Renal pelvis (tissue), 12 donors: ENCODE measurements around the gene ZNF536. TPM values are rescaled to one million over a fixed set of nuclear protein-coding genes. Genes with fewer than 3 reads are reported as not detected.
A peak's percentile ranks its signal among the peaks of the same experiment; 100 is the strongest.

ENCODE experiments used
- DNase-seq: peaks from one replicate; pipeline ENCODE4 v3.0.0-alpha.2; 2013
- long read RNA-seq, 16 experiments: transcript quantifications; one replicate each; lab custom pipeline, GENCODE V29; 2026
- polyA plus RNA-seq, 3 donors: library from polyadenylated mRNA; unstranded; fragments of 120-200 nt; gene quantifications; one replicate each; pipeline ENCODE4 v1.2.1, GENCODE V29; 2013; ENCODE audit not compliant: insufficient read length in 3 of 3

ZNF536 gene
- 1 to 10 TPM; 2.1 to 3.4 (median 2.8) TPM for polyA plus RNA-seq
- long read RNA-seq, donor 1 = 0 reads
- long read RNA-seq, donor 2 = 0 reads
- long read RNA-seq, donor 3 = 0 reads
- long read RNA-seq, donor 4 = 0 reads
- long read RNA-seq, donor 5 = 0 reads
- long read RNA-seq, donor 6 = 0 reads
- long read RNA-seq, donor 7, partial matches to known transcripts = 0 of 2 reads
- long read RNA-seq, donor 7, other reads (novel, unspliced or antisense) = 0 of 2 reads
- long read RNA-seq, donor 8 = 0 reads
- long read RNA-seq, donor 9 = 0 reads
- long read RNA-seq, donor 10, partial matches to known transcripts = 0 of 1 reads
- long read RNA-seq, donor 10, other reads (novel, unspliced or antisense) = 0 of 1 reads
- long read RNA-seq, donor 11 = 0 reads
- long read RNA-seq, donor 12 = 0 reads
- long read RNA-seq, donor 13 = 0 reads
- long read RNA-seq, donor 14 = 0 reads
- long read RNA-seq, donor 15 = 0 reads
- long read RNA-seq, donor 16 = 0 reads

DNA sequence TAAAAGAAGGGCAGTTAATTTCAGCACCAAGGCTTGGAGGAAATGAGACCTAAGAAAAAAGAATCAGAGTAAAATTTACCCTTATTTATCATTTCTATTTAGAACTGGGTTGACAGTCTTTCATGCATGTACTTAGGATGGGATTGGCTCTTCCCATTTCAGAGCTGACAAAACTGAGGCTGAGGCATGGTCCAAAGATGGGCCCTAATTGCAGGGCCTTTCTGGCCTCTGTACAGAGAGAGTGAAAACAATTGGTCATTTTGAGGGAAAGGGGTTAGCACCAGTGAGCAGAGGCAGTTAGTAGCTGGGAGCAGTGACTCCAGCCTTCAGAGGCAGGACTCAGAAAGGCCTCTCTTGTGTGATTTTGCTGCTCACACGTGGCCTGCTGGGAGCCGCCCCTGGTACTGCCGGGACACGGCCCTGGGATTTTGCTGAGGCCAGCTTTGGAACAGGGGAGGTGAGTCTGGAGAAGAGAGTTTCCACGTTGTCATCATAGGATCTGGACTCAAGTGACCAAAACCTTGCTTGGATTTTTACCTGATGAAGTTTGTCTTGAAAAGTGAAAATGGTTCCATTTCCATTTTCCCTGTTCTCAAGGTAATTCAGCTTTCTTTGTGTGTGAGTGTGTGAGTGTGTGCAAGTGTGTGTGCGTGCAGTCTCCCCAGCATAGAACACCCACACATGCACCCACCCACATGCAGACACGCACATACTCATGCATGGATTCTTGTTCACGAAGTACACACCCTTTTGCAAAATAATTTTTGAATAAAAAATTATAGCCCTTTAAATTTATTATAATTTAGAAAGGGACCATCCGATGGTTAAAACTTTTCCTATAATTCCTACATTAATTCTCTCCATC, at the start of gene ZNF536:
Gene ZNF536 (plus strand): TSS at position 425 of the 865 bp plus-strand sequence. CDS start 71,179 bp downstream, outside the sequence.
- DNase-seq = no peak

DNA sequence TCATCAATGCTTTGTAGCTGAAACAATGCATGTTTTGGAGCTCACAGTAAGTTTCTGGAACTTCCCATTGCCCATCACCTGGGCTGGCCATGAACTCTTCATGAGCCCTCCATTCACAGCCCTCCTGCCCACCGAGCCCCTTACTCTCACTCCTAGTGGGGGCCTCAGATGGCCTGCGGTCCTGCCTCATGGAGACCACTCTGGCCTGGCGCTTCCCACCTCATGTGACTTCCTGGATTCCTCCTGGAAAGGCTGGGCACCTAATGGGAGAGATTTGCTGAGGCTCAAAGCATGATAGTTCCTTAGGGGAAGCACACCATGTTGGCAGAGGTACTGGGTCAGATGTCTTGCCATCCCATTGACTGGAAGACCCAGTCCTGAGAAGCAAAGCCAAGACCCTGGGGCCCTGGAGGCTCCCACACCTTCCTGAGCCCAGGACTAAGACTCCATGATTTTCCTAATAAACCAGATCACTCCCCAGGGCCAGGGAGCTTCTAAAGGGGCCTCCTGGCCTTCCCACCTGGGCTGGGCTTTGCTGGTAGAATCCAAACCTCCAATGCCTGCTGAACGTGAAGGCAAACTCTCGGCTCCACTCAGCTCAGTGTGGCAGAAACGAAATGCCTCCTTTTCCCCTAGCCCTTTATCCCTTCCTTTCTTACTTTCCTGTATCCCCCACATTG, 49.4 kb upstream of the ZNF536 start:
- DNase-seq = no peak

DNA sequence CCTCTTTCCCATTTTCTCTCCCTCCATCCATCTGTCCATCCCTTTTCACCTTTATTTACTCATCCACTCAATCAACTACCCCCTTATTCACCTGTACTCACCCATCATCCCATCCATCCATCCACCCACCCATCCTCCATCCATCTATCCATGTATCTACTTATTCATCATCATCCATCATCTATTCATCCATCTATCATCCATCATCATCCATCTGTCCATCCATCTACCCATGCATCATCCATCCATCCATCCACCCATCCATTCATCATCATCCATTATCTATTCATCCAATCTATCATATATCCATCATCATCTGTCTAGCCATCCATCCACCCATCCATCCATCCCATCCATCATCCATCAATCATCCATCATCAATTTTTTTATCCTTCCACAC, 48.3 kb upstream of the ZNF536 start:
- no peak for DNase-seq

DNA sequence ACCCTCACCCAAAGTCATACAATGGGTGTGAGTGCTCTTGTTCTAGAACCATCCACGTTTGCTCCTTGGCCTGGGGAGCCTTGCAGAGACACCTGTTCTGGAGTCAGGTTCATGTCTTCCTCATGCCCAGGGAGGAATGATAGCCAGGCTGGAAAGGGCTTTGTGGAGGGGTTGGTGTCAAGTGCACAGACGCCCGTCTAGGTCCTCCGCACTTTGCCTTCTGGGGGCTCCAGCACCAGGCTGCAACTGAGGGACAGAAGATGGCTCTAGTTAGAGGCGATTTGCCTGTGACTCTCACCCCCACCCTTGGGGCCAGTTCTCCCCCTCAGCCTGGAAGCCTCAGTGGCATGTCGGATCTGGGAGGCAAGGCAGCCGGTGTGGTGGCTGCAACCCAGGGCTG, 47.2 kb upstream of the ZNF536 start:
- no peak for DNase-seq

DNA sequence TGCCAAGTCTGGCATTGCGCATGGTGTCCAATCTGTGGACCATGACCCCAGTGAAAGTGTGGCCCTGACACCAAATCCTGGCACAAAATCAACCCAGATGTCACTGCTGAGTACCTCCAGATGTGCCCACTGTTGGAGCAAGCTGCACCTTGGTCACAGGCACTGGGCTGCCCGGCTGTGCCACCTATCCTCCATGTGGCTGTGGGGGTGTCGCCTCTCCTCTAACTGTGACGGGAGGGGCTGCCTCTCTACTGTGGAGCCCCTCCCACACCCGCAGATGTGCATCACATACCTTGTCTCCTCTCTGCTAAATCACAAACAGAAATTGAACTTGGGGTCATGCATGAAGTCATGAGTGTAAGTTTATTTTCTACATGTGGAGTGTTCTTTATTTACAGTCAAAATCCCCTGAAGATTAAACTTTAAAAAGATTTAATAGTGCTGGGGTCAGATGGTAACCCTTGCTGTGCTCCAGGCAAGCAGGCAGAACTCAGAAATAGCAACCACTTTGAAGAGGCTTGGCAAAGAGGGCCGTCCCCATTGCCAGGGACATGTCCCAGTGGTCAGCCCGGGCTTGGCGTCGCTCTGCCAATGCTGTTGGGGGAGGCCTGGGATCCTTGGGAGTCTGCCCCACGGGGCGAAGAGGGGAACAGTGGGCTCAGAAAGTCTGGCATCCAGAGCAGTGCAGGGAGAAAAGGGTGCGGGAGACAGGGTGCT, 46.4 kb upstream of the ZNF536 start:
- DNase-seq = peak; percentile 69

DNA sequence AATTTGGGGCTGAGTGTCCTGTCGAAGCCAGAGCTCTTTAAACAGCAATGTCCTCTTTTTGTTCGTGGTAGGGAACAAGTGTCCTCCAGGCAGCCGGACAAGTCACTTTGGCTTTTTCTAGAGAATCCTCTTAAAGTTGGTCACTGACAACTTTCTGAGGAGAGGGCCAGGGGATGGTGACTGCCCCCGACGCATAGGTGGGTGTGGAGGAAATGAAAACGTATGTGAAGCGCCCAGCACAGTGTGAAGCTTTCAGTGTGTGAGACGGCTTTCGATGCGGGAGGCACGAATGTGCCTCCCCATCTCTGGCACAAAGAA, 45.8 kb upstream of the ZNF536 start:
- DNase-seq = no peak

DNA sequence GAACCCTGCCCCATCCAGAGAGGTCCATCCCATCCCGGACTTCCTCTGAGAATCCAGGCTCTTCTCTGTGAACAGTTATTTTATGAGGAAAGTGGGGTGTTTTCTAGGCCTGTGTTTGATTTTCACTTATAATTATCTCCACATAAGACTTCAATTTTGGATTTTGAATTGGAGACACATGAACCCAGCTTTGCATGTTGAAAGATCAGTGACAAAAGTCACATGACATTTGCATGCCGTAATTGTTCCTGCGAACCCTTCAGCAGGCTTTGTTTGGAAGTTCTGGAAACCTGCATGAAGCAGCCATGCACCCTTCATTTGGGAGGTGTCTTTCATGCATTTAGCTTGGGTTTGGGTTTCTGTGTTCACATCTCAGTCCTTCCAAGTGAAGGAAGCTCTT, 44.9 kb upstream of the ZNF536 start:
- no peak for DNase-seq

DNA sequence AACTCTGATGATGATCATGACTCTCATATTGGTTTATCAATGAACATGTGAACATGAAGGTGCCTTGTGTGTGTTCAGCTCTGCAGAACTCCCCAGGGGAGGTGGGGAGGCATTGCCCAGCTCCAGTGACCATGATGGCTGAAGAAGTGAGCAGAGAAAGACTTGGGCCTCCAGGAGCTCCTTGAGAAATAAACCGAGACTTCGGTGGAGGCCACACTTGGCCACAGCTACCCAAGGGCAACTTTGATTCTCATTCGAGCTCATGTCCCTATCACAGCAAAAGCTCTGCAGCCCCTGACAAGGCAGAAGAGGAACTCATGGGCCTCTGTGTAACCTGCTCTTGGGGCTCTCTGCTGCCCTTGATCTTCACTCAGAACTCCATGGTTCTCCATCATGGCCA, 44.1 kb upstream of the ZNF536 start:
- DNase-seq = no peak

DNA sequence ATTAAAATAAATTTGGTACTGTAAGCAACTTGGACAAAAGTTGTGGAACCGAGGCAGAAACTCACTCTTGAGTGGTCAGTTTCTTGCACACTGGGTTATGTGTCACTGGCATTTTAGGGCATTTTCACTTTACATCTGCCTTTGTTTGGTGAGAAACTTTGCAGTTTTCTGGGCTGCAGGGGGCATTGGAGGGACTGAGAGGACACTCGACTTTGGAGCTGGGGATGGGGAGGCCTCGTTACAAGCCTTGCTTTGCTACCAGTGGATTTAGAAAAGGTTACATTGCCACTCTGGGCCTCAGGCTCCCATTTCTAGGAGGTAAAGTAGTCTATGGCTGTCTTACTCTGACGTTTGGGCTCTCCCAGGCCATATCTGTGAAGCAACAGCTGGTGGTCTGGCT, 41.9 kb upstream of the ZNF536 start:
- no peak for DNase-seq

DNA sequence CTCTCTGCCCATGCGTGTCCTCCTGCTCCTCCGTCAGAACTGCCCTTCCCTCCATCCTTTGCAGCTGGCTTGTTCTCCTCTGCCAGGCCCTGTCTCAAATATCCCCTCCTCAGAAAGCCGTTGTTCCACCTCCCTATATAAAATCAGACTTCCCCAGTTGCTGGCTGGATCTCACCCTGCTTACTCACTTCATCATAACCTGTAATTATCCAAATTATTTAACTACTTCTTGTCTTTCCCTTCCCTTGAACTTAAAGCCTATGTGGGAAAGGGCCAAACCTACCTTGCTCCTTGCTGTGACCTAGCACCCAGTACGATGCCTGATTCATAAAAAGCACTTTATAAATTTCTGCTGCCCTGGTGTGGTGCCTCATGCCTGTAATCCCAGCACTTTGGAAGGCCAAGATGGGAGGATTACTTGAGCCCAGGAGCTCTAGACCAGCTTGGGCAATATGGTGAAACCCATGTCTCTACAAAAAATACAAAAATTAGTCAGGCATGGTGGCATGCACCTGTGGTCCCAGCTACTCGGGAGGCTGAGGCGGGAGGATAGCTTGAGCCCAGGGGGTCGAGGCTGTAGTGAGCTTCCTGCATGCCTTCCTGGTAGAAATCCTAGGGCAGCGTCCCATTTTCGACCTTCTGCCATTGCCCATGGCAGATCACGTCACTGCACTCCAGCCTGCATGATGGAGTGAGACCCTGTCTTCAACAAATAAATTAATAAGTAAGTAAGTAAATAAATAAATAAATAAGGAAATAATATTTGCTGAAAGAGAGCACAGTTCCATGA, 39.5 kb upstream of the ZNF536 start:
- no peak for DNase-seq

DNA sequence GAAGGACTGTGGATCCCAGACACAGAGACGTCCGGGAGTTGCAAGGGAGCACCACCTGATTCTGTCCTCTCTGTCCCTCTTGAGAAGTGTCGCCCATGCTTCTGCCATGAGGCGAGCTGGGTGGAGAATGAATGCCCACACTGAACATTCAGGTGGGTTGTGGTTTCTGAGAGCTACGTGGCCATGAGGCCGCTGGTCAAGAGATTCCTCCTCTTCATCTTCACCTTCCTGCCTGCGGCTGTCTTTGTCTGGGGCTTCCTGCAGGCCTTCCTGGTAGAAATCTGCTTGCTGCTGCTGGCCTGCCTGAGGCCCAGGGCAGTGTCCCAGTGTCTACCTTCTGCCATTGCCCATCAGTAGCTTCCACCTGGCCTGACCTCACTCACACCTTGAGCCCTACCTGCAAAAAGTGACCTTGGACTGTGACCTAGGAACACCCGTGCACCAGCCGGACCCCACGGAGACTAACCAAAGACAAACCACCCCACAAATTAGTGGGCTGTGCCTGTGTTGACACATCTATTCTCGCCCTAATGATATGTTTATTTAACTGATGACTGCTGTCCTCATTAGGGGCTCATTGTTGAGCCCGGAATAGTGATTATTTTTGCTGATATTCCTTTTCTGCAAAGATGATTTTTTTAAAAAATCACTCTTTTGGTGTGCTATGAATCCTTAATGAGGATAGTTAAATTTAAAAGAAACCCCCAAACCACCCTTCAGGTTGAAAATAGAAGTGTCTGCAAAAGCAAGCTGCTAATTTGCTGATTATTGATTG, 38.7 kb upstream of the ZNF536 start:
- DNase-seq = no peak

DNA sequence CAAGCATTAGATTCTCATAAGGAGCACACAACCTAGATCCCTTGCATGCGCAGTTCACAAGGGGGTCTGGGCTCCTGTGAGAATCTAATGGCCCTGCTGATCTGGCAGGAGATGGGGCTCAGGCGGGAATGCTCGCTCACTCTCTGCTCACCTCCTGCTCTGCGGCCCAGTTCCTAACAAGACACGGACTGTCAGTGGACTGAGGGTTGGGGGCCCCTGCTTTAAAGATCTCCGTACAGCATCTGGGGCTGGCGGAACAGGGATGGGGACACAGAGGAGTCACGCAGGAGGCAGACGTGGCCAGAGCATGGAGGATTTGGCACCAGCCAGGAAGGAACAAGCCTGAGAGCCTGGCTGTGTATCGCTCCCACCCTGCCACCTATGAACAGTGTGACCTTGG, 37.3 kb upstream of the ZNF536 start:
- no peak for DNase-seq

DNA sequence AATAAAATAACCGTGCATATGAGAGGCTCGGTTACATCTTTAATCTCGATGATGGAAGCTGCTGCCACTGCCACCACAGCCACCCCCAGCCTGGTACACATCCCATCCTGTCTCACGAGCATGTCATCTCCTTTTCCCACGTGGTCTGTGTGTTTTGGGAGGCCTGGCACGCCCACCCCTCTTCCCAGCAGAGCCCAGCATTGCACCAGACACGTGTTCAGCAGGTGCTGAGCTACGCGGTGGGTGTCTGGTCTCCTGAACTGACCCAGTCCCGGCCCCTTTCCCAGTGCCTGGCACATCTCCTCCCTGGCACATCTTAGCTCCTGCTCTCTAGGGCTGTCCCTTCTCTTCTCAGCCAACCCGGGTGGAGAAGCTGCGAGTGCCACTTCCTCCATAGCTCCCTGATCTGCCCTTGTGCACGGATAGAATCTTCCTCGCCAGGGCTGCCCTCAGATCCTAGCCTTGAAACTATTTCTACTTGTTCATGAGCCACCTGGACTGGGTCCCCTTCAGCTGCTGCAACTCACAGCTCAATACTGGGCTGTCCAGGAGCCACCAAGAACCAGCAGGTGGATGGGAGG, 36.8 kb upstream of the ZNF536 start:
- DNase-seq = no peak

DNA sequence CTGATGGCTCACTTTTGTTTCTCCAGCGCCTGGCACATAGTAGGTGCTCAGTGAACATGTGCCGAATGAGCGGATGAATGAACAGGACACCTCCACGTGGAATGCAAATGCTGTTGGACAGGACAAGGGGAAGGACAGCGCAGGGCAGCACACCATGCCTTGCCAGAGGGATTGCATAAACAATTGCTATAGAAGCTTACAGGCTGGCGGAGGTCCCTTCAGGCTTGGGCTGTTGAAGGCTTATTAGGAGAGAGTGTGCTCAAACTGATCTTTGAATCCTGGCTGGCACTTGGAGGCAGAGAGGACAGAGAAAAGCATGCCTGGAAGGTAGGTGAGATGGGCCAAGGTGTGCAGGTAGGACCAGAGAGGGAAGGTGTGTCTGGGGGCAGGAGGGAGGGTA, 35.9 kb upstream of the ZNF536 start:
- no peak for DNase-seq

DNA sequence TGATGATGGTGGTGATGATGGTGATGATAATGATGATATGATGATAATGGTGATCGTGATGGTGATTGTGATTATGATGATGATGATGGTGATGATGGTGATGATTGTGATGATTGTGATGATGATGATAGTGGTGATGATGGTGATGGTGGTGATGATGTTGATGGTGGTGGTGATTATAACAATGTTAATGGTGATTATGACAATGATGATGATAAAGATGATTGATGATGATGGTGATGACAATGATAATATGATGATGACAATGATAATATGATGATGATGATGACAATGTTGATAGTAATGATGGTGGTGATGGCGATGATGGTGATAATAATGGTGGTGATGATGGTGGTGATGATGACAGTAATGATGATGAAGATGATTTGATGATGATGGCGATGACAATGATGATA, 34.1 kb upstream of the ZNF536 start:
- DNase-seq = no peak

DNA sequence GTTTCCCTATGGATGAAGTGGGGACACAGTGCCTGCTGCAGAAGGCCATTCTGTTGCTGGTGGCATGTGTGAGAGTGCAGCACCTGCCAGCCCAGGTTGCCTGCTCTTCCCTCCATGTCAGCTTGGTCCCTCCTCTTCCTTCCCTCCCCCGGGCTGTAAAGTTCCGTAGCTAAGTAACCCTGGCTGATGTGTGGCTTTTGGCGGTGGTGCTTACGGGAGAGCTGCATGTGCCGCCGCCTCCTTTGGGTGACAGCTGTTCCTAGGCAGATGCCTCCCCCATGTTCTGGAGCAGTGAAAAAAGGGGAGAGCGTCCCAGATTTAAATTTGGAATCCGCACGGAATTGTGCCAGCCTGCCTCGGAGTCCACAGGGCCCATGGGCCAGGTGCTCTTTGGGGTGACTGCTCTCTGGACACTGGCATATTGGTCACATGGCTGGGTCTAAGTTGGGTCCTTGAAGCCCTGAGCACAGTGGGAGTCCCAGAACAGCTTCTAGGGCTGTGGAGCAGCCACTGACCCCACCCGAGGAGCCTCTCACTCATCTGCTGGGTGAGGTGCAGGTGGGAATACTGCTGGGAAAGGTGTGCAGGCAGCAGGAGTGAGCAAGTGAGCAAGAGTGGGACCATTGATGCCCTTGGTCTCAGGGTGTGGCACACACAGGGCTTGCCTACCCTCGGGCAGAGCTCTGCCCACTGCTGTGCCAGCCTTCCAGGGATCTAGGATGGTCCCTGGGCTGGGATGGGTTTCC, 33.1 kb upstream of the ZNF536 start:
- DNase-seq = no peak

DNA sequence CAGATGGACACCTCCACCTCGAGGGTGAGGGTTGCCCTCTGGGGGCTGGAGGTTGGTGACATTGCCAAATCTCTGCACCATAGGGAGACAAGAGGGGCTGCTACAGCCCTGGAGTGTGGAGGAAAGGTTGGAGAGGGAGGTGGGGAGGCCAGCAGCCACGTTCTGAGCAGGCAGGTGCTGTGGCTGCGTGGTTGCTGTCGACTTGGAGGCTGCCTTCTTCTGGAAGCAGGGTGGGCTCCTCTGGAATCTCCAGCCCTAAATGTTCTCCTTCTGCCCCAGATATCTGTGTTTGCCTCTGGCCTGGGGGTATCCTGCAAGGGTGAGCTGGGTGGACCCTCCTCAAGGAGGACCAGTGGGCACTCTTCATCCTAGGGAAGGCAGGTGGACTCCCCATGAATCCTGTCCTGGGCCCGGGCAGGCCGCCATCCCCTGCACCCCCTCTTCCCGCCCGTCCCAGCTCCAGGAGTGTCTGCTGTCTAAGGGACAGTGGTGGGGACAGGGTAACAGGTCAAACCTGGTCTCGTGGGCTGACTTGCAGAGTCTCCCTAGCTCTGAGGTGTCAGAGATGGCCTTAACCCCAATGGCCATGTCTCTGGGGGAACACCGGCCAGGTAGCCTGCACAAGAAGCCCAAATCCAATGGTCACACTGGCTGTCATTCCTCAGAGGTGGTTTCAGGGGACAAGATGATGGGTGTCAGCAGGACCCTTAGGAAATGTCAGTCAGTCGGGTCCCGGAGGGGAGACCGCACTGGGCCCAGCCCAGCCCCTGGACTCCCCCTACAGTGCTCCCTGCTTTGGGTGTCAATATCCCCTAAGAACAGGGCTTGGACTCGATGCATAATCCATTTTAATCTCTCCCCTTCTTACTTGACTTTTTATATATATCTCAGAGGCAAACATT, 32.3 kb upstream of the ZNF536 start:
- DNase-seq = no peak
